Stimulated activated CD4-positive, alpha-beta T cell treated with anti-CD3 and anti-CD28 coated beads, TNF-alpha, amount 100 ng/mL, for 4 hours (primary cell): ENCODE measurements around the gene IGSF10.

Source experiments
- DNase-seq, 3 experiments: peaks; one replicate each; pipeline ENCODE4 v3.0.0-alpha.2; 2020; ENCODE audit warnings: low read depth in 3 of 3

IGSF10 gene

DNA sequence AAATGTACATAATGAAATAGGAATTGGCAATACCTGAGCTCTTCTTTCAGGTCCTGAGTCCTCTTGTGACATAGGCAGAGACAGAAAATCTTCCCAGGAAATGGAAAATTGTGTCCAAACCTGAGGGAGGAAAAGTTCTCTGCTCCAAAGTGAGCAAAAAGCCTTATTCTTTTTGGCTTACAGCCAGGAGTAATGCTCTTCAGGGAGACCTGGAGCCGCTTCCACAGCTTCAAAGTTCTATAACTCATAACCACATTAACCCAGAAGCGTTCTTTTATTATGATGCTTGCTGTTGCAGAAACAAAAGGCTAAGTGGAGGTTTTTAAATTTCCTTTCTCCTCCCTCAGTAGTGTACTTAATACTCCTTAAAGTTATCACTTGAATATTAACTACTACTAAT is 633 bp downstream of the IGSF10 start:
- DNase-seq = no peak

DNA sequence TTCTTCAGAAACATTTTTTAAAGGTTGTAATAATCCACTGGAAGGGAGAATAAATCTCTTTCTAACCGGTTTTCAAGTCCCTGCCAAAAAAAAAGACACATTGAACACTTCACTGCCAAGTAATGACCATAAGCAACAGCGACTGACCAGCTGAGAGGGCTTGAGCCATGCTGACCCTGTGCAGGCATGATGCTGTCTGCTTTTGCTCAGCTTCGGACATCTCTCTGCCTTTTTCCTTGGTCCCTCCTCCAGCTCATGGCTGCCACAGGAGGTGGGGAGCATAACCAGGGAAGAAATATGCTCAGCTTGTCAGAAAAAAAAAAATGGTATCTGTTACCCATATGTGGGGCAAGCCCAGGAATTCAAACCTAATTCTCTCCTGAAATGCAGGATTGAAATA is 1.5 kb downstream of the IGSF10 start:
- DNase-seq = no peak

DNA sequence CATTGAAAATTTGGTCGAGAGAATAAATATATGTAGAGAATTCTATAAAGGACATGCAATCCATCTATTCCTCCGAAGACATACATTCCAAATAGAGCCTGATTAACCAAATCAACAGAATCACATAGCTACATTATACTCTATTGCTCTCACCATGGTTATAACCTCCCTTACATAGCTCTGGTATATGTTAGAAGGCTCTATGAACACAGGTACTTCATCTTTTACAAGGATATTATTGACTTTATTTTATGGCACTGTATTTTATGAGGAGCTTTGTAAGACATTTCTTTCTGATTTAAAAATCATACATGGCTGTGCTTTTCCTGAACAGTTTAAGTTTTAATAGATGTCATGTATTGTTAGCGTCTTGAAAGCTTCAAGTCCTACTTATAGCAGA is 4.8 kb downstream of the IGSF10 start:
- no peak for DNase-seq

DNA sequence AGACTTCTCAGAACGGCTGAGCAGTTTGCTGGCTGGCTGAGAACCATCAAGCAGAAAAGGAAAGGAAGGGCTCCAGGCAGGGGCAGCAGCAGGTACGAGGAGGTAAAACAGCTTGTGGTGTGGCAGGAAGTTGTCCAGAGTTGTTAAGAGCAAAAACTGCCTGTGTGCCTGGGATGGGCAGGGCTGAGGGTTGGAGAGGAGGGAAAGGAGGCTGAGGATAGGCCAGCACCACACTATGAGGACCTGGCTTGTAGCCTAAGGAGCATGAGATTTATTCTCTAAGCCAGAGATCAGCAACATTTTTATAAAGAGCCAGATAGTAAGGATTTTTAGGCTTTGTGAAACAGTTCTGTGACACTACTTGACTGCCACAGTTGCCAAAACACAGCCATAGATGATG is 8.0 kb downstream of the IGSF10 start:
- DNase-seq = no peak

DNA sequence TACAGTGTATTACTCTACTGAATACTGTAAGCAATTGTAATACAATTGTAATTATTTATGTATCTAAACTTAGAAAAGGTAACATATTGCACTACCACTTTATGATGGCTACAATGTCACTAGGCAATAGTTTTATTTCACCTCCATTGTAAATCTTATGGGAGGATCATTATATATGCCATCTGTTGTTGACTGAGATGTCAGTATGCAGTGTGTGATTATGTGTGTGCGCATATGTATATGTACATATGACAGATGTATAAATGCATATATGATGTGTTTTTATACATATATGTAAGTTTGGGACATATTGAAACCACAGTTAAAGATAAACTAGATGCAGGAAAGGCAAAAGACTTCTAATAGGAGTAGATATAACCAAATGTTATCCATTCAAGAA is 8.5 kb downstream of the IGSF10 start:
- no peak for DNase-seq

DNA sequence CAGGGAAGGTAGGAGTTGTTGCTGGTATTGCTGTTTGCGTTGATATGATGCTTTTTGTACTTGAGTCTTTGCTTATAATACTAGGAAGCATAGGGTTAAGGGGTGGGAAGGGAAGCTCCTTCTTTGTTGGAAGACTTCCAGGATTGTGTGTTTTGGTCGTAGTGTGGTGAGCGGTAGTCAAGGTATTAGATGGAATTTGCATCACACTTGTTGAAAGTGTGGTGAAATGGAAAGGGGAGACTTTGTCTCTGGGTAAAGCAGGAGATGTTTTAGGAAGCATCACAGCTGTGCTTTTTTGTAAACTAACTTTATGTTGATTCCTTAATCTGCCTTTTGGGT is 14.9 kb downstream of the IGSF10 start:
- no peak for DNase-seq

DNA sequence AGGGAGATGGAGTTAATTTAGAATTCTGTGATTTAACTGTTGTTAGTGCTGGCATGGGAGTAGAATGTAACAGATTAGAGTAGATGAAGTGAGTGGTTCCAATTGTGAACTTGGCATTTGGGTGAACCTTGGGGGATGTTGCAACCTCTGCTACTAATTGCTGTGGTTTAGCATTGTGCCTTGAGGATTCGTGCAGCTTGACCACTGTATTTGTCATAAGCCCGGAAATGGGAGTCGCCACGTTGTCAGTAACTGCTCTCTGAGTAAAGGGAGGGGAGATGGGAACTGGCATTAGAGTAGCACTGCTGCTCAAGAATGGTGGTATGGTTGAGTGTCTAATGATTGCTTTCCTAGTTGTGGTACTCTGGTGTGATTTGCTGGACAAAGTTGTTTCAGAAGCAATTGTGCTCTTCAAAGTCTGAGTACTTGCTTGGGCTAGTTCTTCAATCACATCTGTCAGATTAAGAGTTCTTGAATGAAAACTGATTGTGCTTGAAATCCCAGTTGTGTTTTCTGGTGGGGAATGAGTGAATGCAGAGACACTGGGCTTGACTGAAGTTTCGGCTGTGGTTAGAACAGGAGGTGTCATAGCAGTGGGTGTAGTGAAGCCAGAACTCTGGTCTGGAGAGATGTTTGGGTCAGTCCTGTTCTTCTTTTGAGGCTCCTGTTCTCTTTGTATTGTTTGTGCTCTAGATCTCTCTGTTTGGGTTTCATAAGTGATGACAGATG is 15.4 kb downstream of the IGSF10 start:
- DNase-seq = no peak

DNA sequence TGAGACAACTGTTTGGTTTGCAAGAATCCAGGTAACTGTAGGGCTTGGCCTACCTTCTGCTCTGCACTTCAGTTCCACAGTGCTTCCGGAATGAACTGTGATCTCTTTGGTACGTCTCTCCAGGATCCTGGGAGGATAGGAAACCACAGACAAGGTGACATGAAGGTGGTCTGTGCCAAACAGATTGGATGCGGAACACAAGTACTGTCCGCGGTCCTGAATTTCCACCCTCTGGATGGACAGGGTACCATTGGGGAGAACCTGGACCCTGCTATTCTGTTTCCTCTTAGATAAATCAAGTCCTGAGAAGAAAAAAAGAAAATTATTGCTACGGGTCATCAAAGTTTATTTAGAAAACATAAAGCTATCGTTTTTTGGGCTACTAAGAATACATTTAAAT is 17.3 kb downstream of the IGSF10 start:
- no peak for DNase-seq

DNA sequence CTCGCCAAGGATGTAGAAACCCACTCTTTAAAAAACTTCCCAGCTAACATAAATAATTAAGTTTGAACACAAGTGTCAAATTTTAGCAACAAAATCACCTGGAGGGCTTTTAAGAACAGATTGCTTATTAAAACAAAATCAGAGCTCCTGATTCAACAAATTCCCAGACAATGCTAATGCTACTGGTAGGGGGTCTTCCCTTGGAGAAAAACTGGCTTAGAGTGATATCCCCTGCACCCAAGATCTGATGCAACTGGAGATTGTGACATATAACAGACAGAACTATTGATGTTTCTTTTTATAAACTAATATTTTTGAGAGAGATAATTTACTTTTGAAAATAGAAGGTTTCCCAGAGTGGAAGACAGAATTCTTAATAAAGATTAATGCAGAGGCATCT is 19.9 kb downstream of the IGSF10 start:
- DNase-seq = no peak

DNA sequence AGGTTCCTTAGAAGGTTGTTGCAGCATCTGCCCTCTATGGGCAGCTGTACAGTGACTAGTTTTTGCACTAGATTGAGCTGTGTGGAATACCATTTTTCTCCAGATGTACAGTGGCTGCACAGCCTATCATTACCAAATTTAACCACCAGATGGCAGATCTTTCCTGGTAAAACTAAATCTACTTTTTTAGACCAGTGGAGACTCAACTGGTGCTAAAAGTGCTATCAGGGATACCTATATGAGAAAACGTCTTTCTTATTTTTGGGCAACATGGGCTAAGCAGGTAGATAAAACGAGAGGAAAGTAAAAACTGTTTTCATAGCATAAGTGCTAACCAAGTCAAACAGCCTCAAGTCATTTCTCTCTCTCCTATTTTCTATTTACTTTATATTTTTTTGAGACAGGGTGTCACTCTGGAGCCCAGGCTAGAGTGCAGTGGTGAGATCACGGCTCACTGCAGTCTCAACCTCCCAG is 21.2 kb downstream of the IGSF10 start:
- DNase-seq = no peak

DNA sequence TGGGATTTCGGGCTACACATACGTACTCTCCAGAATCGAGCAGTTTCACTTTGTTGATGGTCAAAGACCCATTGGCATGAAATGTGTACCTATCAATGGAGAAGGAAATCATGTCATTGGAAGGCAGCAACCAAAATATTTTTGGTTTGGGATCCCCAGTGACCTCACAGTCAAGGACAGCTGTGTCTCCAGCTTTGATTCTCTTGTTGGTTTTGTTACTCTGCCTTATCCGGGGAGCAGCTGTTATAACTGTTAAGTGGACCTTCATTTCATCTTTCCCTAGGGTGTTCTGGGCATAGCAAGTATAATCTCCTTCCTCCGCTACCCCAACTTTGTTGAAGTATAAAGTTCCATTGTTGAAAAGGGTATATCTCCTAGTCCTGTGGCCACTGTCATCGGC is 23.0 kb downstream of the IGSF10 start:
- DNase-seq = no peak

DNA sequence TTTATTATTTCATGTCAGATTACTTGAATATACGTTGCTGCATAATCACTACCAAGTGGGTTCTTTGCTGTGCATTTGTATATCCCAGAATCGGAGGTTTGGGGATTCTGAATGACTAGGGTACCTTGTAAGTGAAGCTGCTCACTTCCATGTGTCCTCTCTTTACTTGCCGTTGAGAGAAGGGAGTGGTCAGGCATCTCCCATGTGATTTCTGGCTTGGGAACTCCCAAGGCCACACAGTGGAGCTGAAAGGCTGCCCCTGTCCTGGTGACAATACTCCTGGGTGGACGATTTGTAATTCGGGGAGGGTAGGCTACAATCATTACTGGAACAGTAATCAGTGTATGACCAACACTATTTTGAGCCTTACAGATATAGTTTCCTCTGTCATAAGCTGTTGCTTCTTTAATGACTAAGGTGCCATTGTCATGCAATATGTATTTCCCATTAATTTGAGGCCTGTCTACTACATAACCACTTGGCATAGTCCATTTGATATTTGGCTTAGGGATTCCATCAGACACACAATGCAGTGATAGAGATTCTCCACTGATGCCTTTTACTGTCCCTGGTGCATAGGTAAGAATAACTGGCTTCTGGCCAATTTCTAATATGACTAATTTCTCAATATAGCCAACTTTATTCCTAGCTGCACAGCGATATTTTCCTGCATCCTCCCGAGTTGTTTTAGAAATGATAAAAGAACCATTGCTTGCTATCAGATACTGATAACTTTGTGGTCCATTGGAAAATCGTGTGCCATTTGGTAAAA is 24.0 kb downstream of the IGSF10 start:
- DNase-seq = no peak

DNA sequence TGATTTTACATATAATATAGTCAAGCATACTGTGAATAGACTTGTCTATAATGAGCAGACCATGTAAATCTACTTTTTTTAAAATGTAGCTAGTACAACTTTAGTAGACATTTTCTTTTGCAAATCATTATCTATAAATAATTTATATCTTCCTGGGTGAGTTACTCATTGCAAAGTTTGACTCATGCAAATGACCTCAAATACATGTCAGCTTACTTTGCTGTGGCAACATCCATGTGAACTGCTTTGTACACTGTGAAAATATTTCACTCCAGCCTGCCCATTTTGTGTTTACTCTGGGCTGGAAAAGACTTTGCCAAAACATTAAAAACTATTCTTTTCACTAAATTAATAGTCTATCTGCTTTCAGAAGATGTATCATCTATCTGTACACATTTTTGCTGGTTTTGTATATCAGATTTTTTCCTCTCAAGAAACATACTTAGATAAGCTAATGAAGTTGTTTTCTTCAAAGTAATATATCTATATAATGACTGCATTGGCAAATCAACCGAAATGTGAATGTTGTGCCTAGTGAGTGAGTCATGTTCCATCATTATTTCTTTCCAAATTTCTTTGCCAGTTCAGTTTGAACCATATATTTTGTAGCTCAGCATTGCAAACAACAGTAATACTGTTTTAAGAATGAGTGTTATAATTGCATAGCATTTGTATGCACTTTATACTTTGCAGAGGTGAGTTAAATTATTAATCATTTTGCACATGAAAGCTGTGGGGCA is 26.5 kb downstream of the IGSF10 start:
- no peak for DNase-seq

DNA sequence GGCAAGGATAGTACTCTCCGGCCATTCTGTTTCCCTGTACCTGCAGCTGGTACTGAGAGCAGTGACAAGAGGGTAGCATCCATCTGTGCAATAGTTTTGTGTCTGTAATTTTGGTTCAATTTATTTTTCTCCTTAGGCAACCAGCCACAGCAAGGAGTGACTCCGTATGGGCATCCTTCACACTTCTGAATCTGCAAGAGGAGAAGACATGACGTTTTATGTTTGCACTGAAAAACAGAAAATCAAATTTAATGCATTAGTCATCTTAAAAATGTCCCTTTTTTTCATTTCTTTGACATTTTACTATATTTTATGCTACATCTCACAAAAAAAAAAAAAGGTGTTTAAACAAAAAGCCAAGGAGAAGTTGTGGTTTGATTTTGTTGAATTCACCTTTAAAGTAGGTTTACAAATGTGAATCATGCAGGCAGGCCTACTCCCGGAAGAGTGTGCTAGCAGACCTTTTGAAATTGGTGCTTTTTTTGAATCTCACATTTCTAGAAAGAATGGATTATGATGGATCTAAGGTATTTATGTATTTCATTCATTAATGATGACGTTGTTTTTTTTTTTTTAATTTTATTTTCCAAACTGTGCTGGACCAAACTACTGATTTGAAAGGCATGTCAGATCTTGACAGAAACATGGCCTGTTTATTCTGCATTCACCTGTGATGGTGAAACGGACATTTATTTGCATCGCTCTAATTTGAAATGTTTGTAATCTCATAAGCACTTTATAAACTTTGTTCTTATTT is 28.1 kb downstream of the IGSF10 start:
- DNase-seq = no peak

DNA sequence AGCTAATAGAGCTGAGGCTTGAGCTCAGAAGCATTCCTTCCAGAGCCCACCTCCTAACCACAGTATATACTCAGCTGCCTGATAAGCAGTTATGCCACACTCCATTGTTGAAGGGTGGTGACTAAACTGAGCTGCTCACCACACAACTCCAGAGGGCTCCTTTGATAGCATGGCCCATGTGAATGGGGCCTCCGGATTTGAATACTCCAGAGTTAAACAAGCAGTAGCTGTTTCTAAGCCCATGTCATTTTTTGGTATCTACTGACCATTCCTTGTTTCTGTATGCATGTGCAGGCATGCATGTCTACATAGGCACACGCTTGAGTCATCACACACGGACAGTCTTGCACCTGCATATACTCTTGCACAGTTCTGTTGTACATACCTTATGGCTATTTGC is 28.9 kb downstream of the IGSF10 start:
- DNase-seq = no peak

DNA sequence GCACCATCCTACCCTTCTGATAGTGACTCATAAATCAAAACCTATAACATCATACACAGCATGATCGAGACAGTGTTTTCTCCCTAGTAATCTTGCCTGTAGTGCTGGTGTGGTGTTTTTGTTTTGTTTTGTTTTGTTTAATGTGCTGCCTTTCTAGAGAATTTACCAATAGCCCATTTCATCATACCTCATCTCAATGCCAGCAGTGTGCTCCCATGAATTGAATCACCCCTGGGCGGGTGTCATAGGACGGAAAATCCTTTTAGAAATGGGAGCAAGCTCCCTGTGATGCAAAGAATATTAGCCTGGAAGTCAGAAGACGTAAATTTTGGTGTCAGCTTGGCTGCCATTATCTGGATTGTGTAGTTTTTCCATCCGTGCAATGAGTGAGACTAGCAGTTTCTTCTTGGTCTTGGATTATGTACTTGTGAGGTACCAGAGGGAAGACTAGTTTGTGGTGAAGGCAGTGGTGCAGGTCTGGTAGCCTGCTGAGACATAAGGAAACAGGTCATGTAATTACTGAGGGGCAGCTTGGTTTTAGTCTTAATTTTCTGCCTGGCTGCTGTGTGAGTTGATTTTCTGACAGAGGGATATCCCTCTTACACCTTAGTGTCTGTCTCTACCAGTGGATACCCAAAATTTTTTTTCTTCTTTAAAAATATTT is 29.9 kb downstream of the IGSF10 start:
- no peak for DNase-seq

DNA sequence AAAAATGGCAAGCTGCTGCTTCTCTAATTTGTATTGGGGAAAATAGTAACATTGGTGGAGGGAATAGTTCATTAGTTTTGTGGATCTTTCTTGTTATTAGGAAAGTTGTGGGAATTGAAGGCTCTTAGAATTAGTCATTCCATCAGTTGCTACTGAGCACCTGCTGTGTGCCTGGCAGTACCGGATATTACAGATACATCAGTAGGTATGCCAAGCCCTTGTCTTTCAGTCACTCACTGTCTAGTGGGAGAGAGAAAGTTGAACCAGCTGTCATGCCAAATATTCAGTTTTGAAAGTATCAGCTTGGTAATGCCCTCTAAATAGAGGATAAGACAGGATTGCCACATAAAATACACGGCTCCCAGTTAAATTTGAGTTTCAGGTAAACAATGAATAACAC is 32.5 kb downstream of the IGSF10 start:
- no peak for DNase-seq

DNA sequence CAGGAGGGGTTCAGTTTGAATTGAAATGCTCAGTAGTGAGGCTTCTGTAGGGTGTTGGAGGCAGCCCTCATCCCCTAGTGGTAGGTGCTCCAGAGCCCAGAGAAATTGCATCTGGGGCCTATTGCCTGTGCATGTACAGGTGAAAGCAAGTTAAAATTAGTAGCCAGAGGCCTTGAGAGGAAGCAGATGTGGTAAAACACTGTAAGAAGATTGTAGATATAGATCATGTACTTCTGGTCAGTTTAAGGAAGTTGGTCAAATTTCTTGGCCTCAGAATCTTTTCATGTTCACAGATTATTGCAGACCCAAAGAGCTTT is 34.6 kb downstream of the IGSF10 start:
- no peak for DNase-seq

DNA sequence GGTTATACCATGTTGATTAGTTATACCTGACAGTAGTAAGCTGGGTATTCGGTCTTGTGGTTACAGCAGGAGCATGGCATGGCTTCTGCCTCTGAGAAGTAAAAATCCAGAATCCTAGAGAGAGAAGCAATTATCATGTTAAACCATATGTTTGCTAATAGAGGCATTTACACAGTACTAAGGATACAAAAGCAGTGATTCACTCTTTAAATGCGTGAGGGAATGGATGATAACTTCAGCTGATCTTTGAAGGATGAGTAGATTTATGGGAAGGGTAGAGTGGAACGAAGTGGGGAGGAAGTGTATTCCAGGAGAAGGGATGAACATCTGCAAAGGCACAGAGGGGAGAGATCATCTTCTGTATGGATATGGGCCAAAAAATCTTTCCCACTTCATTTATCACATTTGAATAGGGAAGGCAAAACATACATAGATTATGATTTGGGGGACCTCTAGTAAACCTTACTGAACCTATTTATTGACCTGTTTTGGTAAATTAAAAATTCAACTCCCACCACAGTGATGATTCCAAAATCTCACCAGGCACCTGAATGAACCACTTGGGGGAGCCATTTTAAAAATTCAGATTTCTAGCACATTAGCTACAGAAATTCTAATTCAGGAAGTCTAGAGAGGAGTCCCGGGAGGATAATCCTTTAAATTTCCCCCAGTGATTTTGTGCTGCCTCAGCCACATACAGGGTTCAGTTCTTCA is 35.1 kb downstream of the IGSF10 start:
- no peak for DNase-seq

DNA sequence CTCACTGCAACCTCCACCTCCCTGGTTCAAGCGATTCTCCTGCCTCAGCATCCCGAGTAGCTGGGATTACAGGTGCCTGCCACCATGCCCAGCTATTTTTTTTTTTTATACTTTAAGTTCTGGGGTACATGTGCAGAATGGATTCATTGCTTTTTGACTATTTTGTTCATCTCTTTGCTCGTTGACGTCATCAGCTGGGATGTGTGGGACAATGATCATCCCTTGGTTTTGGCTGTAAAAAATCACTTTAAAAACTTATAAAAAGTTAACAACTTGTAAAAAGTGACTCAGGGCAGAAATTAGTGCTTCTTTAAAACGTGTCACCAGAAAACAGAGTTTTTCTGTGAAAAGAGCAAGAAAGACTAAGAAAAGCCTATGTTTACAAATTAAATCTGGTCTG is 37.8 kb downstream of the IGSF10 start:
- DNase-seq = no peak

DNA sequence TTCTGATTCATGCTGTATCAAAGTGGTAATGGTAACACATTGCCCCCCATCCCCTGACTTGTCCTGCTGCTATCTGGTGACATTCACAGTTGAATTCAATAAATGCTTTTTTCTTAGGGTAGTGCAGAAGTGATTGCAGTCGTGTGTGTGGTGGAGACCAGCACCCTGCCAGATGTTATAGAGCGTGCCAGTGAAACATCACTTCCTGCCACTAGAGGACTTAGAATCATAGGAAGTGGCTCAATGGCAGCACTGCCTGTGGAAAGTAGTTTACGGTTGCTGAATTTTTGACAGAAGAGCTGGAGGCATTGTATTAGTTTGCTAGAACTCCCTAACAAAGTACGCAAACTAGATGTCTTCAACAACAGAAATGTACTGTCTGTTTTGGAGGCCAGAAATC is 38.9 kb downstream of the IGSF10 start:
- no peak for DNase-seq
